ENCODE measurements around the gene RING1.

The RING1 gene

GRCh38 chr6:33187809-33188208 is 20.5 kb upstream of the RING1 start:
- TF ChIP-seq TAF1 (IDR thresholded peaks at IDR 0.05; ENCODE audit: borderline replicate concordance, low read depth, low read length) (no peak), POLR2AphosphoS5 (IDR thresholded peaks at IDR 0.05; ENCODE audit: low read depth, low read length) (no peak), POLR2A (IDR thresholded peaks at IDR 0.05; ENCODE audit: low read depth, low read length) (no peak)
- DNase-seq (ENCODE audit: insufficient read length) = no peak
- no peak for FAIRE-seq

DNA sequence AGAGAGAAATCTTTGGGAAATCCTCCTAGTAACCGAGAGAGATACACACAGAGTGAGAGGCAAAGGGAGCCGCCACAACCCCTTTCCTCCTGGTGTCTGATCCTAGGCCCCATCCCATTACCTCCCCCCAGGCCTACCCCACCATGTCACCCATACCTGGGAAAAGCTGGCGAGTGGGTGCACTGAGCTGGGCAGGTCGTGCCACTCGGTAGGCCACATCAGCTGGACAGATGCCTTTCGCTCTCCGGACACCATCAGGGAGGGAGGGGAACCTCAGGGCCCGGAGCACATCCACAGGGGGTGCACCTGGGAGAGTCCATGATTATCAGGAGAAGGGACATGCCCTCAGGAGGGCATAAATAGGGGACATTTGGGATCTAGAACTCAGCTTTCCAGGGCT is 19.1 kb upstream of the RING1 start:
- DNase-seq (ENCODE audit: insufficient read length) (no peak), FAIRE-seq (no peak)
- no peak for TF ChIP-seq POLR2A (IDR thresholded peaks at IDR 0.05; ENCODE audit: low read depth, low read length)
- no peak for TF ChIP-seq POLR2AphosphoS5 (IDR thresholded peaks at IDR 0.05; ENCODE audit: low read depth, low read length)
- TF ChIP-seq TAF1 (IDR thresholded peaks at IDR 0.05; ENCODE audit: borderline replicate concordance, low read depth, low read length) = no peak

- DNase-seq (ENCODE audit: insufficient read length) (no peak), FAIRE-seq (no peak)
- TF ChIP-seq POLR2A (IDR thresholded peaks at IDR 0.05; ENCODE audit: low read depth, low read length) (no peak), TAF1 (IDR thresholded peaks at IDR 0.05; ENCODE audit: borderline replicate concordance, low read depth, low read length) (no peak), POLR2AphosphoS5 (IDR thresholded peaks at IDR 0.05; ENCODE audit: low read depth, low read length) (no peak)
Observed at GRCh38 chr6:33189625-33190448, 18.5 kb upstream of the RING1 start.

DNA sequence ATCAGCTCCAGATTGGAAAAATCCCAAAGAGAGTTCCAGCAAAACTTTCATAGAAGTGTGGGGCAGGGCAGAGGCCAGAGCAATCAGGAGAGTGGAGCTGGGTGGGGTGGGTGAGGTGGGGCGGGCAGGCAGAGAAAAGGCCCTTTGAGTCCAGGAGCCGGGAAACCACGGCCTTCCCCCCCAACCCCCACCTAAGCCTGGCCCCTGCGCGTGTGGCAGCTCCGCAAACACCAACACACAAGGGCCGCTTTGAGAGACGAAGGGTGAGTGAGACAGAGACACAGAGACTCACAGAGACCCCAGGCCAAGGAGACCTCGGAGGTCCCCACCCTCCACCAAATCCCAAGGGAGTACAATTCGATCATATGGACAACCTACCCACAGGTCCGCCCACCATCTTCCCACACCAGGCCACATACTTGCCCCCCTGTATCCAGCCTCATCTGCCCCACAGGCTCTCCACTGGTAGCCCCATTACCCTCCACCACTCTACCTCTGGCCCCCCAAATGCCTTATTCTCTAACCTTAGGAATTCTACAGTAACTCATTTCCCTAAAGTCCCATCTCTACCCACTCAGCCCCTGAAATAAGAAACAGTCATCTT is 17.7 kb upstream of the RING1 start:
- no peak for FAIRE-seq
- TF ChIP-seq POLR2A (IDR thresholded peaks at IDR 0.05; ENCODE audit: low read depth, low read length) (no peak), POLR2AphosphoS5 (IDR thresholded peaks at IDR 0.05; ENCODE audit: low read depth, low read length) (no peak), TAF1 (IDR thresholded peaks at IDR 0.05; ENCODE audit: borderline replicate concordance, low read depth, low read length) (no peak)

GRCh38 chr6:33191383-33192104 is 16.8 kb upstream of the RING1 start:
- TF ChIP-seq POLR2A (IDR thresholded peaks at IDR 0.05; ENCODE audit: low read depth, low read length) (no peak), TAF1 (IDR thresholded peaks at IDR 0.05; ENCODE audit: borderline replicate concordance, low read depth, low read length) (no peak), POLR2AphosphoS5 (IDR thresholded peaks at IDR 0.05; ENCODE audit: low read depth, low read length) (no peak)
- FAIRE-seq (no peak), DNase-seq (ENCODE audit: insufficient read length) (no peak)

More for the DNA sequence above, 17.7 kb upstream of the RING1 start:
- DNase-seq (ENCODE audit: insufficient read length) = no peak

DNA sequence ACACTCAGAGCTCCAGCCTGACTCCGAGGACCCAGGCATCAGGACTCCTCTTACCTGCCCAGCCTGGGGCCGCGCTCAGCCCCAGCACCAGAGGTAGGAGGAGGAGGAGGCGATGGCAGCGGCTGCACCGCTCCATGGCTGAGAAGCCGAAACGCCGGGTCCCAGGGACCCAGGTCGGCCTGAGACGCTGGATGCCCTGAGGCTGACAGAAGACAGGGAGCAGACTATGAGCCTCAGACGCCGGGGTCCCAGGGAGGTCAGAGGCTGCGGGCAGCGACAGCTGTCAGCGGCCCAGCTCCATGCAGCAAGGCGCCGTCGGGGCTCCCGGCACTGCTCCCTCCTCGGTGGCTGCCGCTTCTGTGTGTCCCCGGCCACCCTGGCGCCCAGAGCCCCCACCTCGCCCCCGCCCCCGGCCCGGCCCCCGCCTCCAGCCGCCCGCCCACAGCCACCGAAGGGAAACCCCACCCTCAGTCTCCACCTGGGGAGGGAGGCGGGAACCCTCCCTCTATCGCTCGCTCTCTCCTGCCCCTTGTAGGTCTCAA is 16.1 kb upstream of the RING1 start, which contains the start of gene COL11A2:
COL11A2 (minus strand) TSS at position 363 of the 542 bp plus-strand sequence; CDS start at position 136, 227 bp downstream.
- no peak for DNase-seq (ENCODE audit: insufficient read length)
- TF ChIP-seq POLR2A (IDR thresholded peaks at IDR 0.05; ENCODE audit: low read depth, low read length) = no peak
- TF ChIP-seq POLR2AphosphoS5 (IDR thresholded peaks at IDR 0.05; ENCODE audit: low read depth, low read length) = no peak
- TF ChIP-seq TAF1 (IDR thresholded peaks at IDR 0.05; ENCODE audit: borderline replicate concordance, low read depth, low read length) = no peak
- no peak for FAIRE-seq

DNA sequence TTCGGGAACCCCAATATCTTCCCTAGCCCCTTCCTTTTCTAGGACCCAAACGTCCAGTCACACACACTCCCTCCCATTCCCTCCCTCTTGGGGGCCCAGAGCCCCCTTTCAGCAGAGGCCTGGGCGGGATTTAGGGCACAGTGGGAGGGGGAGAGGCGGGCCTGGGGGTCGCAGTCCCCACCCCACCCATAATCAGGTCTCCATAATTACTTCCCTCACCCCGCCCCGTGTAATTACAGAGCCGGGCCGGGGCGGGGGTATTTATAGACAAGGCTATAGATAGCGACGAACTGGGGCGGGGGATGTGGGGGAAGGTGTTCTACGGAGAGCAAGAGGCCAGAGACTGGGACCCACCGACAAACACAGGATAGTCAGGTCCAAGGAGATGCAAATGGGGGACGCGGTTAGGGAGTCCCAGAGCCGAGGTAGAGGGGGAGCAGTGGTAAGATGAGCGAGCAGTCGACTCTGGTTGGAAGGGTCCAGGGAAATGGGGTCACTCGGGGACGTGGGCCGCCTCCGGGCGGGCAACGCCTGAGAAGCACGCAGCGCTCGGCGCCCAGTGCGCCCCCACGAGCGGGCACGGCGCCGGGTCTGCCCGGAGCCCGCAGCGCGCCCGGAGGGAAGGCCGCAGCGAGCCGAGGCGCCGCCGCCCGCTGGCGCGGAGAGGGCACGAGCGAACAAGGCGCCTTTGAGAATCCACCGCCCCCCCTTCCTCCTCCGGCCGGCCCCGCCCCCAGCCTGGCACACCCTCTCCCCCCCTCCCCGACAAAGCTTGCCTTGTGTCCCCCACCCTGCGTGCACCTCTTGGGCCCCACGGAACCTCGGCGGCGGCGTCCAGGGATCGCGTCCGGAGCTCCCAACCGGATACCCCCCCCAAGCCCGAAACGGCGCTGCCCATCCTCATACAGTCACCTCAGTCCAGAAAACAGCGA is 15.4 kb upstream of the RING1 start:
- DNase-seq (ENCODE audit: insufficient read length) = no peak
- FAIRE-seq = no peak
- no peak for TF ChIP-seq POLR2A (IDR thresholded peaks at IDR 0.05; ENCODE audit: low read depth, low read length)
- no peak for TF ChIP-seq POLR2AphosphoS5 (IDR thresholded peaks at IDR 0.05; ENCODE audit: low read depth, low read length)
- TF ChIP-seq TAF1 (IDR thresholded peaks at IDR 0.05; ENCODE audit: borderline replicate concordance, low read depth, low read length) = no peak

DNA sequence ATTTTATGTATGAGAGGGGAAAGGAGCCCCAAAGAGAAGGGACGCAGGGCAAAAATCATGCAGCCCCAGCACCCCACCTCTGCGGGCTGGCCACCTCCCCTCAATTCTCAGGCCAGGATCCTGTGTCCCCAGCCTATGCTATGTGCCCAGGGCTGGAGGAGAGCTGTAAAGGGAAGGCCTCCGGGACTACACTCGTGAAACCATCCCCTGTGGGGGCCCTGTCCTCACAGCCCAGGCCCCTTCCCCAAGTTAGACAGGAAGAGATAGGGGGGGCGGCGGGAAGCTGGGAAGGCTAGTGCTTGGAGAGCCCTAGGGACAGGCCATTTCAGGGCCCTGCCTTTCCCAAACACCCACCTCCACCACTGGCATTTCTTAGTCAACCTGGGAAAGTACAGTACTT is 14.7 kb upstream of the RING1 start:
- FAIRE-seq = no peak
- DNase-seq (ENCODE audit: insufficient read length) = no peak
- TF ChIP-seq POLR2A (IDR thresholded peaks at IDR 0.05; ENCODE audit: low read depth, low read length) (no peak), TAF1 (IDR thresholded peaks at IDR 0.05; ENCODE audit: borderline replicate concordance, low read depth, low read length) (no peak), POLR2AphosphoS5 (IDR thresholded peaks at IDR 0.05; ENCODE audit: low read depth, low read length) (no peak)

- TF ChIP-seq TAF1 (IDR thresholded peaks at IDR 0.05; ENCODE audit: borderline replicate concordance, low read depth, low read length) (no peak), POLR2A (IDR thresholded peaks at IDR 0.05; ENCODE audit: low read depth, low read length) (no peak), POLR2AphosphoS5 (IDR thresholded peaks at IDR 0.05; ENCODE audit: low read depth, low read length) (no peak)
- DNase-seq (ENCODE audit: insufficient read length) = no peak
- FAIRE-seq = no peak
Observed at GRCh38 chr6:33194431-33194979, 13.8 kb upstream of the RING1 start.
